ENCODE measurements around the gene KRTAP12-2. TPM values are rescaled to one million over a fixed set of nuclear protein-coding genes. Genes with fewer than 3 reads are reported as not detected.

The KRTAP12-2 gene
- total RNA-seq, 4 donors from 2014 or later: not detected

DNA sequence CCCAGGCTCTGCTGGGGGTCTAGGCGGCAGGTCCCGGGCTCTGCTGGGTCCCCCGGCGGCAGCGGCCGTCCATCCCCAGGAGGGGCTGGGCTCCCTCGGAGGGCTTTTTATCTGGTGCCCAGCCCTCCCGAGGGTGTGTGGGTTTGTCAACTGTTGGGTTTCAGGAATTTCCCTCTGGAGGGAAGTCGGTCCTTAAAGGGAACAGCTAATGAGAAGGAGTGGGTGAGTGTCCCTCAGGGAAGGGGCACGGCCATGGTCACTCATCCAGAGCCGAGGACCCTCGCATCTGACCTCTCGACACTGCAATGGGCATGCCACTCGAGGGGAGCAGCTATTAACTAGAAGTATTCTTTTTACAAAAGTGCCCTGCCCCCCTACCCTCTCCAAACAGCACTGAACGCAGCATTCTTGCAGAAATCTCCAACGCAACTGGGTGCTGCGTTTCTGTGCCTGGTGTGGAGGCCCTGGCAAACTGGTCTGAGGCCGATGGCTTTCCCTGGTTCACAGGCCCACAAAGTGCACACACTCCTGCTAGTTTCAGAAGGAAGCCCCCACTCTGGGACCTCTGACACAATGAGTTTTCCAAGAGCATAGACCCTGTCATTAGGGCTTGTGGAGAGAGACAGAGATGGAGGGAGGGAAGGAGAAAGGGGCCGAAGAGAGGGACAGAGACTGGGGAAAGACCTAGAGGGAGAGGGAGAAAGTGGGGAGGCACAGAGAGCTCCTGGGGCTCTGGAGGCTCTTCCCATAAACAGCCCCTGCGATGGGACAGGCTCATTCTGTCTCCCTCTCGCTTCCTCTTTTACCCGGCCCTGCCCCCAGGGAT, 45.7 kb upstream of the KRTAP12-2 start:
- Histone ChIP-seq H3K36me3 (no peaks in the 10 kb centered on the region), H3K27me3 (peaks cover 82% of the 10 kb centered on the region), H3K4me3 (no peak overlapping the region), H3K4me1 (peaks cover 0 to 16% (median 0%) of the 10 kb centered on the region in 3 donors), H3K9me3 (no peaks in the 10 kb centered on the region), H3K27ac (no peak overlapping the region)
- TF ChIP-seq POLR2AphosphoS5 (IDR thresholded peaks at IDR 0.05) (no peak), POLR2A (IDR thresholded peaks at IDR 0.05) (no peak), EP300 (IDR thresholded peaks at IDR 0.05) (no peak)
- TF ChIP-seq, protein P1, sequence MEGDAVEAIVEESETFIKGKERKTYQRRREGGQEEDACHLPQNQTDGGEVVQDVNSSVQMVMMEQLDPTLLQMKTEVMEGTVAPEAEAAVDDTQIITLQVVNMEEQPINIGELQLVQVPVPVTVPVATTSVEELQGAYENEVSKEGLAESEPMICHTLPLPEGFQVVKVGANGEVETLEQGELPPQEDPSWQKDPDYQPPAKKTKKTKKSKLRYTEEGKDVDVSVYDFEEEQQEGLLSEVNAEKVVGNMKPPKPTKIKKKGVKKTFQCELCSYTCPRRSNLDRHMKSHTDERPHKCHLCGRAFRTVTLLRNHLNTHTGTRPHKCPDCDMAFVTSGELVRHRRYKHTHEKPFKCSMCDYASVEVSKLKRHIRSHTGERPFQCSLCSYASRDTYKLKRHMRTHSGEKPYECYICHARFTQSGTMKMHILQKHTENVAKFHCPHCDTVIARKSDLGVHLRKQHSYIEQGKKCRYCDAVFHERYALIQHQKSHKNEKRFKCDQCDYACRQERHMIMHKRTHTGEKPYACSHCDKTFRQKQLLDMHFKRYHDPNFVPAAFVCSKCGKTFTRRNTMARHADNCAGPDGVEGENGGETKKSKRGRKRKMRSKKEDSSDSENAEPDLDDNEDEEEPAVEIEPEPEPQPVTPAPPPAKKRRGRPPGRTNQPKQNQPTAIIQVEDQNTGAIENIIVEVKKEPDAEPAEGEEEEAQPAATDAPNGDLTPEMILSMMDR (IDR thresholded peaks at IDR 0.05): no peak
- no peak for ATAC-seq
- 37 to 52% methylated on average over 5 to 7 of the region's 22 CpGs for WGBS, 2 donors (ENCODE audit: low coverage in 1 of 2)

GRCh38 chr21:44711327-44712202, 44.8 kb upstream of the KRTAP12-2 start, which contains the start of gene TSPEAR:
TSS of gene TSPEAR (minus strand) at chr21:44711572. CDS start at chr21:44711514, 58 bp downstream.
- no peak for TF ChIP-seq POLR2A (IDR thresholded peaks at IDR 0.05)
- TF ChIP-seq, protein P1 (IDR thresholded peaks at IDR 0.05): no peak
- TF ChIP-seq POLR2AphosphoS5 (IDR thresholded peaks at IDR 0.05): no peak
- TF ChIP-seq EP300 (IDR thresholded peaks at IDR 0.05): no peak
- H3K36me3 ChIP-seq: no peaks in the 10 kb centered on the region
- peaks cover 0 to 16% (median 0%) of the 10 kb centered on the region in 3 donors for H3K4me1 ChIP-seq
- ATAC-seq: no peak
- no peaks in the 10 kb centered on the region for H3K9me3 ChIP-seq
- H3K4me3 ChIP-seq: no peak within 1 kb of the TSS
- H3K27ac ChIP-seq: no peak within 1 kb of the TSS
- 0% methylated on average over 6 to 8 of the region's 41 CpGs for WGBS, 2 donors (ENCODE audit: low coverage in 1 of 2)
- H3K27me3 ChIP-seq: peaks cover 91% of the 10 kb centered on the region

DNA sequence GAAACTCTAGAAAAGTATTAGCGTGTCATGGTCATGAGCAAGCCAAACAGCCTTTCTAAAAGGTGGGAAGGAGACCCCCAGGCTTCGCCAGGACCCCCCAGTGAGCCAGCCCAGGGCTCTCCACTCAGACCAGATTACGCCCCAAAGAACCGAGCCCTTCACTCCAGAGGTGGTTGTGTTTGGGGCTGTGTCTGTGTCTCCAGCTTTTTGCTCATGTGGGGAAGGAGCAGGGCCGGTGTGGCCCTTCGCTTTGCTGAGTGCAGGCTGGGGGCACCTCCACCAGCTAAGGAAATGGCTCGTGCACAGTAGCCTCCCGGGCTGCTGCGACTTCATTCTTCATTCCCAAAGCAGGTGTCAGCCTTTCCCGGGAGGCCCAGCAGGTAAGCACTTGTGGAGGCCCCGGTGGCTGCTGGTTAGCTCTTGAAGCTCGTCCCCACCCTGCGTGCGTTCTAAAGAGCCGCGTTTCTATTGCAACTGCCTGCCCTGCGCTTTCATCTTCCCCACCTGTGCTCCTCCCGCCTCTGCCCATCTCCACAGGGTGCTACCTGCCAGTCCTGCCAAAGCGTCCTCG, 44.1 kb upstream of the KRTAP12-2 start:
- Histone ChIP-seq H3K27me3 (peaks cover 97% of the 10 kb centered on the region), H3K36me3 (no peaks in the 10 kb centered on the region), H3K4me1 (peaks cover 0 to 16% (median 0%) of the 10 kb centered on the region in 3 donors), H3K4me3 (no peak overlapping the region), H3K27ac (no peak overlapping the region), H3K9me3 (no peaks in the 10 kb centered on the region)
- WGBS, 2 donors (ENCODE audit: low coverage in 1 of 2): 6 to 17% methylated on average over 3 to 16 of the region's 20 CpGs
- TF ChIP-seq POLR2AphosphoS5 (IDR thresholded peaks at IDR 0.05) (no peak), POLR2A (IDR thresholded peaks at IDR 0.05) (no peak), EP300 (IDR thresholded peaks at IDR 0.05) (no peak)
- TF ChIP-seq, protein P1 (IDR thresholded peaks at IDR 0.05): no peak
- no peak for ATAC-seq

DNA sequence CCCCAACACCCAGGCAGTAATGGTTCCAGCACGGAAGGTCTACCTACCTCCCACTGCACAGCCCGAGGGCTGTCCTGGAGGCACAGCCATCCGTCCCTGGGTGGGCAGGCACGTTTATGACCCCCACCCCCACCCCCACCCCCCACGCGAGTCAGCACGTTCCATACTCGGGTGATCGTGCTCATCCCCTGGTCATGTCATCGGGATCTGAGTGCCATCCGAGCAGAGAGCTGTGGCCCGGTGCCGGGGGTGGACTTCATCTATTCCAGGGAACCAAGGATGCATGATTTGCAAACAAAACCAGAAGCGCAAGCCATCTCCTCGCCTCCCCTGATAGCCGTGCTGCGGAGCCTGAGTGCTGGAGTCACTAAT, 43.6 kb upstream of the KRTAP12-2 start:
- peaks cover 97% of the 10 kb centered on the region for H3K27me3 ChIP-seq
- no peaks in the 10 kb centered on the region for H3K36me3 ChIP-seq
- TF ChIP-seq EP300 (IDR thresholded peaks at IDR 0.05) (no peak), POLR2A (IDR thresholded peaks at IDR 0.05) (no peak), POLR2AphosphoS5 (IDR thresholded peaks at IDR 0.05) (no peak)
- TF ChIP-seq, protein P1 (IDR thresholded peaks at IDR 0.05): no peak
- H3K9me3 ChIP-seq: no peaks in the 10 kb centered on the region
- H3K4me3 ChIP-seq: no peak overlapping the region
- no peak for ATAC-seq
- 0 to 8% methylated on average over 1 to 2 of the region's 17 CpGs for WGBS, 2 donors (ENCODE audit: low coverage in 1 of 2)
- peaks cover 0 to 16% (median 0%) of the 10 kb centered on the region in 3 donors for H3K4me1 ChIP-seq
- no peak overlapping the region for H3K27ac ChIP-seq
